MCF 10A (cell line): Measurements from ENCODE around the gene ALKBH6. TPM values are rescaled to one million over a fixed set of nuclear protein-coding genes. Genes with fewer than 3 reads are reported as not detected.

Source experiments
- BruUV-seq: library from RNA; stranded (reverse); fragments of 400-500 nt; replicated peaks from 2 replicates; lab custom pipeline; 2021; lab: Mats Ljungman, UMichigan
- CTCF ChIA-PET: fragments of 300-600 bp; sonication (Branson Sonifier 250); formaldehyde crosslinking; extraction: SDS; loops from one replicate; lab custom pipeline; 2021; ENCODE audit warnings: antibody characterized with exemption, inconsistent platforms; lab: Yijun Ruan, JAX
- POLR2A ChIA-PET: fragments of 300-600, 350-650 bp; sonication (Branson Sonifier 250); formaldehyde crosslinking; extraction: SDS; loops from one replicate; lab custom pipeline; 2020; ENCODE audit warnings: antibody characterized with exemption, inconsistent platforms; lab: Yijun Ruan, JAX
- DNase-seq: peaks from one replicate; pipeline ENCODE4 v3.0.0-alpha.2; 2018; ENCODE audit not compliant: unreplicated experiment
- H3K27ac Mint-ChIP-seq: one replicate; pipeline ENCODE4 v1.8.0; 2022; ENCODE audit warnings: mild to moderate bottlenecking, low read depth, mixed read lengths; ENCODE audit not compliant: unreplicated experiment
- H3K27me3 Mint-ChIP-seq: one replicate; pipeline ENCODE4 v1.8.0; 2022; ENCODE audit warnings: mixed read lengths; ENCODE audit not compliant: insufficient read depth, unreplicated experiment
- H3K36me3 Mint-ChIP-seq: one replicate; pipeline ENCODE4 v1.8.0; 2022; ENCODE audit warnings: mild to moderate bottlenecking, moderate library complexity, mixed read lengths; ENCODE audit not compliant: insufficient read depth, unreplicated experiment
- H3K4me1 Mint-ChIP-seq: one replicate; pipeline ENCODE4 v1.8.0; 2022; ENCODE audit warnings: mixed read lengths; ENCODE audit not compliant: insufficient read depth, unreplicated experiment
- H3K4me3 Mint-ChIP-seq: one replicate; pipeline ENCODE4 v1.8.0; 2022; ENCODE audit warnings: mild to moderate bottlenecking, moderate library complexity, mixed read lengths; ENCODE audit not compliant: unreplicated experiment
- H3K9me3 Mint-ChIP-seq: one replicate; pipeline ENCODE4 v1.8.0; 2022; ENCODE audit warnings: mixed read lengths; ENCODE audit not compliant: unreplicated experiment
- intact Hi-C: fragments of 100-400 bp; cut with micrococcal nuclease; formaldehyde crosslinking; loops from 2 replicates; pipeline ENCODE4 v1.14.1; 2022
- total RNA-seq: library from RNA; stranded (reverse); gene quantifications from 2 replicates; pipeline ENCODE4 v1.2.3, GENCODE V29; 2022
- TF ChIP-seq, protein P1 (sequence below): fragments of 200-600 bp; IDR thresholded peaks from one replicate; pipeline ENCODE4 v1.8.0; 2022; ENCODE audit warnings: antibody characterized with exemption, mild to moderate bottlenecking; ENCODE audit not compliant: unreplicated experiment

The ALKBH6 gene
- total RNA-seq, 1 experiment from 2014 or later: 16.5 TPM

DNA sequence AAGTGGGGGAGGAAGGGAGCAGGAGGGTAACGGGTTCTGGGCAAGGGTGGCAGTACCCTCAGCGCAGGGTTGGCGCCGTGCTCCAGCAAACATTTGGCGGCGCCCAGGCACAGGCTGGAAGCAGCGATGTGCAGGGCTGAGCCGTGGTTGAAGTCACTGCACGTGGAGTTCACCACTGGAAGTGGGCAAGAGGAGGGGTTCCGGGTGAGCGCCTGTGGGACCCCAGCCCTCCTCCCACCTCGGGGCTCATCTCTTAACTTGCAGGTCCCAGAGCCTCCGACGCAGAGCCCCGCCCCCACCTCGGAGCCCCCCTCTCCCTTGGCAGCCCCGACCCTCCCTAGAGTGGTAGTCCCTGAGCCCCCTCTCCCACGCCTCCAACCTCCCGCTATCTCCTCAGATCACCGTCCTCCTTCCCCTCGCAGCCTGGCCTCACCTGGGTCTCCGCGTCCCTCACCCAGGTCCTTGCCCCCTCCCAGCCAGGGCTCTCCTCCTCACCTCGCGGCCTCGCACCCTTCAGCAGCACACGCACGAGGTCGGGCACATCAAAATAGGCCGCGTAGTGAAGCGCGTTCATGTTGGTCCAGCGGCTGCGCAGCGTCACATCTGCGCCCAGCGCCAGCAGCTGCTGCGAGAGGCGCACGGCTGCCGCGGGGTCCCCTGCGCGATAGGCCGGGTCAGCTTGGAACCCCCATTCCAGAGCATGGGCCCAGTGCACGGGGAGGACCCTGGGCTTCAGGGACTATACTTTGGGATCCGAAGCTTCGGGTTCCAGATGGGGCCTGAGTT lies 12.3 kb upstream of the ALKBH6 start:
- no peaks in the 10 kb centered on the region for H3K9me3 Mint-ChIP-seq
- CTCF ChIA-PET: no interaction called here
- H3K4me1 Mint-ChIP-seq: no peaks in the 10 kb centered on the region
- TF ChIP-seq, protein P1, sequence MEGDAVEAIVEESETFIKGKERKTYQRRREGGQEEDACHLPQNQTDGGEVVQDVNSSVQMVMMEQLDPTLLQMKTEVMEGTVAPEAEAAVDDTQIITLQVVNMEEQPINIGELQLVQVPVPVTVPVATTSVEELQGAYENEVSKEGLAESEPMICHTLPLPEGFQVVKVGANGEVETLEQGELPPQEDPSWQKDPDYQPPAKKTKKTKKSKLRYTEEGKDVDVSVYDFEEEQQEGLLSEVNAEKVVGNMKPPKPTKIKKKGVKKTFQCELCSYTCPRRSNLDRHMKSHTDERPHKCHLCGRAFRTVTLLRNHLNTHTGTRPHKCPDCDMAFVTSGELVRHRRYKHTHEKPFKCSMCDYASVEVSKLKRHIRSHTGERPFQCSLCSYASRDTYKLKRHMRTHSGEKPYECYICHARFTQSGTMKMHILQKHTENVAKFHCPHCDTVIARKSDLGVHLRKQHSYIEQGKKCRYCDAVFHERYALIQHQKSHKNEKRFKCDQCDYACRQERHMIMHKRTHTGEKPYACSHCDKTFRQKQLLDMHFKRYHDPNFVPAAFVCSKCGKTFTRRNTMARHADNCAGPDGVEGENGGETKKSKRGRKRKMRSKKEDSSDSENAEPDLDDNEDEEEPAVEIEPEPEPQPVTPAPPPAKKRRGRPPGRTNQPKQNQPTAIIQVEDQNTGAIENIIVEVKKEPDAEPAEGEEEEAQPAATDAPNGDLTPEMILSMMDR: no peak
- POLR2A ChIA-PET: no interaction called here
- peaks cover 8% of the 10 kb centered on the region for H3K36me3 Mint-ChIP-seq
- no peaks in the 10 kb centered on the region for H3K27me3 Mint-ChIP-seq
- no peak overlapping the region for H3K4me3 Mint-ChIP-seq
- DNase-seq: no peak
- H3K27ac Mint-ChIP-seq: no peak overlapping the region
- intact Hi-C loops: no loop called here
- no TSS peak for BruUV-seq

DNA sequence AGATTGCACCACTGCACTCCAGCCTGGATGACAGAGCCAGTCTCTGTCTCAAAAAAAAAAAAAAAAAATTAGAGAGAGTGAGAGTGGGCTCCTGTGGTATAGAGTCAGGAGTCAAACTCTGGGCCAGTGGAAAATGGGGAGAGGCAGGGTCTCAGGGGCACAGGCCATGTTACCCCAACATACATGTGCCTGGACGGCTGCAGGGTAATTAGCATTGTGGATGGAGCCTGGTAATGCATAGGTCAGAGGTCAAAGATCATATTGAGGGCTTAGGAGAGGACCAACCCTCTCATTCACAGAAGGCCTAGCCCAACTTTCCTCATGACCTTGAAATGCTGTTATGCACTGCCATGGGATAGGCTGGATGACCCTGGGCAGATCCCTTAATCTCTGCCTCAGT lies 11.5 kb upstream of the ALKBH6 start:
- no peaks in the 10 kb centered on the region for H3K4me1 Mint-ChIP-seq
- ChIA-PET CTCF (no interaction called here), POLR2A (no interaction called here)
- peaks cover 12% of the 10 kb centered on the region for H3K36me3 Mint-ChIP-seq
- no peak overlapping the region for H3K4me3 Mint-ChIP-seq
- H3K27me3 Mint-ChIP-seq: no peaks in the 10 kb centered on the region
- H3K9me3 Mint-ChIP-seq: no peaks in the 10 kb centered on the region
- DNase-seq: no peak
- H3K27ac Mint-ChIP-seq: no peak overlapping the region
- BruUV-seq: no TSS peak
- TF ChIP-seq, protein P1: no peak
- intact Hi-C loops: no loop called here

DNA sequence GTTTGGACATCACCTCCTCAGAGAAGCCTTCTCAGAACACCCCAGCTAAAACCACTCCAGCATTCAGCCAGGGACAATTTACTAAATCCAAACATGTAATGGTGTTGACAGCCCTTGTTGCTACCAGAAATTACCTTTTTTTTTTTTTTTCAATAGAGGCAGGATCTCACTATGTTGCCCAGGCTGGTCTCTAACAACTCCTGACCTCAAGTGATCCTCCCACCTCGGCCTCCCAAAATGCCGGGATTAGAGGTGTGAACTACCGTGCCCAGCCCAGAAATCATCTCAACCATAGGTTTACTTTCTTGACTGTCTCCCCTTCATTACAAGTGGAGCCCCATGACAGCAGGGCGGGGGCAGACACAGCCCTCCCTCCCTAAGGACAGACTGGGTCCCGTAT lies 9.4 kb upstream of the ALKBH6 start:
- no peaks in the 10 kb centered on the region for H3K4me1 Mint-ChIP-seq
- H3K4me3 Mint-ChIP-seq: no peak overlapping the region
- no TSS peak for BruUV-seq
- H3K27me3 Mint-ChIP-seq: no peaks in the 10 kb centered on the region
- POLR2A ChIA-PET: no interaction called here
- no peak for DNase-seq
- no peaks in the 10 kb centered on the region for H3K9me3 Mint-ChIP-seq
- TF ChIP-seq, protein P1: no peak
- no peak overlapping the region for H3K27ac Mint-ChIP-seq
- intact Hi-C loops: no loop called here
- peaks cover 14% of the 10 kb centered on the region for H3K36me3 Mint-ChIP-seq
- CTCF ChIA-PET: no interaction called here

DNA sequence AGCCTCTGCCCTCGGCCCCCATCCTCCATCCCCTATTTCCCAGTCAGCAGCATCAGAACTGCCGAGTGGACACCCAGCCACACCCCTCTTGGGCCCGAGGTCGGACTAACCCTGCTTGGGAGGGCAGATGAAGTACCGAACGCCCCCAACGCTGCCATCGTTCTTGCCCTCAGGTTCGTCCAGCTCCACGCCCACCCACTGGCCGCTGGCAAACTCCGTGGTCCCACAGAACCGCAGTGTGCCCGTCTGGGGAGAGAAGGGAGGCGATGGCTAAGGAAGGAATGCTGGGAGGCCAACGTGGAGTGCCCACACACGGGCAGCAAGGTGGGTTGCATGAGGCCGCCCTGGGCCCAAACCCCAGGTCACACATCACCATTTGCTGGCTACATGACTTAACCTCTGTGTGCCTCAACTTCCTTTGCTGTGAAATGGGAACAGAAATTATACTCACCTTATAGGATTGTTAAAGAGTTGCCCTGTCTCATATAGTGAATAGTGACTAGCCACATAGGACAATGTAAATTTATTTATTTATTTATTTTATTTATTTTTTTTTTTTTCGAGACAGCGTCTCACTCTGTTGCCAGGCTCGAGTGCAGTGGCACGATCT lies 5.2 kb upstream of the ALKBH6 start:
- Mint-ChIP-seq H3K36me3 (peaks cover 20% of the 10 kb centered on the region), H3K27me3 (no peaks in the 10 kb centered on the region), H3K4me3 (no peak overlapping the region), H3K4me1 (peaks cover 19% of the 10 kb centered on the region), H3K9me3 (no peaks in the 10 kb centered on the region), H3K27ac (no peak overlapping the region)
- BruUV-seq: no TSS peak
- DNase-seq: no peak
- intact Hi-C loops: no loop called here
- ChIA-PET POLR2A (no interaction called here), CTCF (no interaction called here)
- TF ChIP-seq, protein P1: no peak
